Astrocyte of the hippocampus (primary cell): ENCODE measurements around the gene PTPRG.

Experiments used
- DNase-seq: peaks from one replicate; pipeline ENCODE4 v3.0.0; 2011; ENCODE audit warnings: low read depth, low spot score

PTPRG gene

DNA sequence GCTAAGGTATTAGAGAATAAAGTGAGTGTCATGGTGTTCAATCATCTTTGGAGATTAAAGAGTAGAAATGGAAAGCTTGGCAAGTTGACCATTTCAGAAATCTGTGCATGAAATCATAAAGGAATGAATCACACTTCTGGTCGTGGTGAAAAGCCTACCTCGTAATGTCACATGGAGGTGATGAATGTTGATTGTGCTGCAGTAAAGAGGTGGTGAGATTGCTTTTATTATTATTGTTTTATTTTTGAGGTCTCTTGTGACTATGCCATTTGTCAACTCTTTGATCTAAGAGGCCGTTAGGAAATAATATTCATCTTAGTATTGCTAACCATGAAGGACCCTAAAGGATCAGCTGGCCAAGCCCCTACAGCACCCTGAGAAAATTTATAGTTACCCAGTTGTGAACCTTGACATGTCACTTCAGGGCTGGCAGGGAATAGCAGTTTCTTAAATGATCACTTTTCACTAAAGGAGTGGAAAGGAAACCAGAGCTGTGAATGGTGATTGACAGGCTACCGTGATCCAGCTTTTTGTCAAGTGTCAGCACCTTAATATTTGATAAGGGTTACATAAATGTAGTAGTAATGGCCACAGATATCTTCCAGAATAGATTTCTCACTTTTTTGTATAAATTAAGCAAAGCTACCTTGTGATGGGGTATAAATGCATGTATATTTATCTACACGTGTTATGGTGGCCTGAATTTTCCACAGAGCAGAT lies 203.9 kb downstream of the PTPRG start:
- DNase-seq, result no peak

DNA sequence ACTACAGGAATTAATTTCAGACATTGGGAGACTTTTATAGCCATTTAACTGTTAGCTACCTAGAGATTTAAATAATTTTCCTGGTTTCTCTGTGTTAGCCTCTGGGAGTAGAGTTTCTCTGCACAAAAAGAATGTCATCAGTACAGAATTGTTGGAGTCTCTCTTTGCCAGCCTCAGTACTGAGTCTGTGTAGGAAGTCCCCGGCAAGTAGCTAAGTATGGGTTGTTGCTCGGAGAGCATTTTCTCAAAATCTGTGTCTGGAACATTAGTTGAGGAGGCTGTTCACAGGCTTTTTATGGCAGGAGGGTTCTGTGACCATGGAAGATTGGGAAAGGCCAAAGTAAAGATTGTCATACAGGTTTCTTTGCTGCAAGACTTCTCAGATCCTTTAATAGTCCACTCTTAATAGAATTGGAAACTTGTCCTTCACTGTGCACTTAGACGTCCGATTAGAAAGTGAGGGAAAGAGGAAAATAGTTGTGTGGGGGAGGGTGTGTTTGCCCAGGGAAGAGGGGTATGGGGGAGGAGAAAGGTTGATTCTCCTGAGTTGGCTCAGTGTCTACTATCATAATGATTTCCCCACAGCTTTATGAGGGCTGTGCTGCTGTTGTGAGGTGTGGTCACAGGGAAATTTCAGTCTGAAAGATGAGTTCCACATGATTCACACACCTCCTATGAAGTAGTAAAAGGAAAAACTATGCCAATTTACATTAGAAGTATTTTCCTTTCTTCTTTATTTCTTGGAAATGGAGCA lies 207.1 kb downstream of the PTPRG start:
- no peak for DNase-seq

DNA sequence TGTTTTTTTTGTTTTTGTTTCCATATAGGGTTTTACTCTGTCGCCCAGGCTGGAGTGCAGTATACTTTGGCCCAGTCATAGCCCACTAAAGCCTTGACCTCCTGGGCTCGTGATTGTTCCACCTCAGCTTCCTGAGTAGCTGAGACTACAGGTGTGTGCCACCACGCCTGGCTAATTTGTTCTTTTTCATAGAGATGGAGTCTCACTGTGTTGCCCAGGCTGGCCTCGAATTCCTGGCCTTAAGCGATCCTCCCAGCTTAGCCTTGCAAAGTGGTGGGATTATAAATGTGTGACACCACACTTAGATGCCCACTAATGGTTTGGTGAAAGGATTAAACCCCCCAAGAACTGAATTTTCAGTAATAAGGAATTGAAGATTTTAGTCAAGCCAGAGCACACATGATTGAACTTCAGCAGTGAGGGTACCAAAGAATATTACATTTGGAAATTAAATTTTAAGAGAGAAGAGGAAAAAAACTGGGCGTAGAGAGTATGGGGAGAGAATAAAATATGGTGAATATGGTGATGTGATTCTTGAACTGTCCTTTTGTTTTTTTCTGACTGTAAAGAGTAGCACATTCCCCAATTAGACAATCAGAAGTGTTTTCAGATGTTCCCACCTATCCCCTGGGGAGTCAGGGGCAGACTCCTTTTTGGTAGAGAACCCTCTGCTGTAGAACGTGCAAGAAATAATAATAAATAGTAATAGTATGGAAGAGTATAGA lies 208.1 kb downstream of the PTPRG start:
- no peak for DNase-seq

DNA sequence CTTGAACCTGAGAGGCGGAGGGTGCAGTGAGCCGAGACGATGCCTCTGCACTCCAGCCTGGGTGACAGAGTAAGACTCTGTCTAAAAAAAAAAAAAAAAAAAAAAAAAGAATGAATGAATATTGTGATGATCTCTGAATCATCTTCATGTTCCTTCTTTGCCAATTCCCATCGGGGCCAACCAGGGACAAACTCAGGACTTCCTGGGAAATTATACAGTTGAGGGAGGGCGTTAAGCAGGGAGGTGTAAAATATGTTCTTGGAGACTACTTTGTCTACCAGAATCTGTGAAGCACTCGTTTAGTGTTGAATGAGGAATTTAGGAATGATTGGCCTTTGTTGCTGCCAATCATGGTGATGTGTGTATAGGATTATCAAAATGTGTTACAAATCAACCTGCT lies 210.6 kb downstream of the PTPRG start:
- DNase-seq, result no peak

DNA sequence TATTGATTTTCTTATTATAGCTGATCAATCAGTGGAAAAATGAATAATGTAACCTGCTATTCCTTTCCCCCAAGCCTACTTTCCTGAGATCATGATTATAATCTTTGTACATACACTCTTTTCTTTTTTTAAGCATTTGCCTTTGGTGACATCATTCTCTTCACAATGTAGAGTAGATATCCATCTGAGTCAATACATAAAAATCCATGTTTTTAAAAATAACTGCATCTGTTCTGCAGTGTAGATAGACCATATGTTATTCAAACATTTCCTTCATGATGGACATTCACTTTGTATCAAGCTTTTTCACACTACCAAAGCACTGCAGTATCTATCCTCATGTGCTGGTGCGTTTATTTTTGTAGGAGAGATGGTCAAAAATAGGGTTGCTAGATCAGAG lies 211.1 kb downstream of the PTPRG start:
- DNase-seq, result no peak

DNA sequence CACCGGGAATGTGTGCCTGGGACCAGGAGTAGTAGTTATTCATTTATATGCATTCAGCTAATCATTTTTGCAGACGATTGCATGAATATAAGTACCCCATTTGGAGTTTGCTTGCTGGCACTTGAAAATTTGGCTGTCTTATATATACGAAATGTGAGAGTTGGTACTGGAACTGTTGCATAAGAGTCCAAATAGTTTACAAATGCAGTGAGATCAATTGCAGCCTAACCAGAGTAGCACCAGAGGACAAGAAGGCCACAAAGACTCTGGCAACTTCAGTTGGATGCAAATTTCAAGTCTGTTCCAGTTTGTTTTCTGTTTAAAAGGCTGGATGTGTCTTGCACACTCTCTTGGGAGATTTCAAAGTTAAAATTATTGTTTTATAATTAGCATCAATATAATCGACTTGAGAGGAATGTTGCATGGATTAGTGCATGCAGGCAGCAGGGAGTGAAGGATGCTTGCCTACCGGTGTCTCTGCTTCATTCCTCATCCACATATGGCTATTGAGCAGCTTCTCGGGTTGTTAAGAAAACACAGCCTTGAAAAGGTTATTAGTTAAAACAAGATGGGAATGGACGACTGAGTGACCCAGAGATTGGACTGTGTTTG lies 213.0 kb downstream of the PTPRG start:
- no peak for DNase-seq

DNA sequence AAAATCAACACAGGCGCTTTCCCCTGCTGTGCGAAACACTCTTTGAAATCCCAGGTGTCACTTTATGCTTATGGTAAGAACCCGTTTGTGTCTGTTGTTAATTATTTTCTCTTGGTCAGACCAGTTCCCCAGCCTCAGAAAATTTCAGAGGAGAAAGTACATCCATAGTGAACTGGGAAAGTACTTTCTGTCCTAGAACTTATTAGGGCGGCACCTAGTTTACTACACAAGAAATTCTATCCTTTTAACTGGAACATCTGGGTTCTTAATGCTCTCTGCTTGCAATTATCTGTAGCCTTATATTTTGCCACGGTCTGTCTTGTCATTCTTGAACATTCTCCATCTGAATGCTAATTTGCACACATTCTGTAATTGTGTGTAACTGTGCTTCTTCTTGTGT lies 215.0 kb downstream of the PTPRG start:
- DNase-seq, result no peak

DNA sequence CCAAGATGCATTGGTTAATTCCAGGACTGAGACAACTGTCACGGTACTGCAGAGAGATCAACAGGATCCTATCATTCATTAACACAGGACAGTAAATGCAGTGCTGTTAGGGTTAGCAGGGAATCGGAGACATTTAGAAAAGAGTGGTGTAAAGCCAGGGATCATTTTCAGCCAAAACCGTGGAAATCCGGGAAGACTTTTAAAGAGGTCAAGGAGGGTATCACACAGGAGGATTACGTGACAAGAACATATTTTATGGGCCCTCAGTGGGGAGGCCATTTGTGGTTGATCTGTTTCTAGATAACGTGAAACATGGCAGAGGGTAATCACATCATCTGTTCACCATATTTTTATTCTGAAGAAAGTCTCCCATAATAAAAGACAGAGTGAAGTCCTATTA lies 216.1 kb downstream of the PTPRG start:
- DNase-seq, result no peak

DNA sequence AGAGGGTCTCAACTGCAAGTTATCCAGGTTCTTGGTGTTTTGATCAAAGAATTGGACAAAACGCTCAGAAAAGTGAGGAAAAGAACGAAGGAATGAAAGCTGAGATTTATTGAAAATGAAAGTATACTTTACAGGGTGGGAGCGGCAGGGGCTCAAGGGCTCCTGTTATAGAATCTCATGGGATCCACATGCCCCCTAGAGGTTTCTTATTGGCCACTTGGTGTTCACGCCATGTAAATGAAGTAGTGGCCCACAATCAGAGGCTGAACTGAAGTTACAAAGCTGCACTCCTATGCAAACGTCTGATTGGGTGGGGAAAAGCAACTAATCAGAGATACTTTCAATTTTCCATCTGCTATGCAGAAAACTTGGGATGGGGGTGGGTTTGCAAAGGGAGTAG lies 216.7 kb downstream of the PTPRG start:
- DNase-seq, result no peak

DNA sequence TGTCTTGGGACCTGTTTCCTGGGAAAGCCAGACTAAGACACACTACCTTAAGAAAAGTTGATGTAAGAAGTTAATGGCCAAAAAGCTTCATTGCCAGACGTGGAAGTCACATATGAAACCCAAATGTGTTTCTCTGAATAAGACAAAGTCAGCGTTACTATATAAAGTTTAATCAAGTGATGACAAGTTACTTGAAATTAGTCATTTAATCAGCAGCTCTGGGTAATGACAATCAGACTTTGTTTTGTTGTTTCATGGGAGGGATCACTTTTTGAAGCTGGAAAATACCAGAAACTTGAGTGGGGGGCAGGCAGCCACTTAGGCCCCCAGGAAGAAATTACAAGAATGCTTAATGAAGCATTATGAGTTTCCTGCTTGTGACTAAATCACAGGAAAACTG lies 218.6 kb downstream of the PTPRG start:
- no peak for DNase-seq

DNA sequence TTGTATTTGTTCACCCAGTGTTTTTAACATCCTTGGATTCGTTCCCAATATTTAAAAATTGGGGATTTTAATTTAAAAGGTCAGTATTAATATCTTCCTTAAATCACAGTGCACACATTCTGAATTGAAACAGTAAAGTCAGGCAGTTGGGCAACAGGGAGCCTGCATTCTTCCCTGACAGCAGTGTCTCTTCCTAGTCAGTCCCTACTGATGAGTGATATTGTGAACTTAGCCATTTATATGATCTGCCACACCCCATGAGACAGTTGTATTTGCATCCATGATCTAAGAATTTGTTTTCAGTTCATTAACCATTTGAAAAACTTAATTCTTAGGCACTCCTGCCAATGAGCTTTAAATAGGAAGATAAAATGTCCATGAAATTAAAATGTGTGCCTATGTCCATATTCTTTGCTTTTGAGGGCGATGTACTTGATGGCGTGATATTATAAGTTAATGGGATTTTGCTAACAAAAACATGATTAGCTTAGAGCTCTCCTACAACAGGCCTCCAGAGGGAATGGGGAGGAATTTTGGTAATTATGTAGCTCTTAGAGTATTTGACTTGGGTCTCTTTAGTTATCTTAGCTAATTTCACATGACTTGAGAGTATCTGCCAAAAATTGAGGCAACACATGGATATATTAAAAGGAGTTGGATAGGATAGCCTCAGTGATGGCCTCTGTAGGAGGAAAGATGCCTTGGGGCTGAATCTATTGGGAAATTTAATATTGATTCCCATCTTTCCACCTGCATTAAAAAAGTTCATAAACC lies 219.3 kb downstream of the PTPRG start:
- DNase-seq, result no peak

DNA sequence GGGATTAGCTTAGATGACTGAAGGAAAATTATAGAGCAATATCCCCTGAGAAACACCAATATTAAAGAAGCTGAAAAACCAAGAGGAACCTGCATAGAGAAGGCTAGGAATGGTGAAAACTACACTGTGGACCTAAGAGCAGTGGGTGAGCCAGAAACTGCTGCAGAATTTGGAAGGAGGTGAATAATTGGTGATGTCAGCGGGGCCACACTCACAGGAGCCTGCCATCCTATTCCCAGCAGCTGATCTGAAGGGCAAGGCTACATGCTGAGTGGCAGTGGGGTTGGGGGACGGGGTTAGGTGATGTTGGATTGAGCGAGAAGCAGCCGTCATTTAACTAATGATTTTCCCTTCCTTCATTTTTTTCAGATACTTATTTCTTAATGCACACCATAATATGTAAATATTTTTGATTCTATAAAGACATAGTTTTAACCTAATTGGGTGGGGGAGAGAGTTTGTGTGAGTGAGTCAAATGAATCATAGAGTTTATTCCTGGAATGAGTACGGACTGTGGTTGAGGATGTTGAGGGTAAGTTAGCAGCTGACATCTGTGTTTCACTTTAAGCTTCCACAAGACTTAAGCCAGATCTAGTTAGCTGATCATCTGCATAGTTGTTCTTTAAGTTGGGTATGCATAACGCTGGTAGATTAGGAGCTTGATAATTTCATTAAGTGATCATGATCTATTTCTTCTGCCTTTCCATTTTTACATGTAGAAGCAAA lies 222.8 kb downstream of the PTPRG start:
- DNase-seq, result peak; percentile 58

DNA sequence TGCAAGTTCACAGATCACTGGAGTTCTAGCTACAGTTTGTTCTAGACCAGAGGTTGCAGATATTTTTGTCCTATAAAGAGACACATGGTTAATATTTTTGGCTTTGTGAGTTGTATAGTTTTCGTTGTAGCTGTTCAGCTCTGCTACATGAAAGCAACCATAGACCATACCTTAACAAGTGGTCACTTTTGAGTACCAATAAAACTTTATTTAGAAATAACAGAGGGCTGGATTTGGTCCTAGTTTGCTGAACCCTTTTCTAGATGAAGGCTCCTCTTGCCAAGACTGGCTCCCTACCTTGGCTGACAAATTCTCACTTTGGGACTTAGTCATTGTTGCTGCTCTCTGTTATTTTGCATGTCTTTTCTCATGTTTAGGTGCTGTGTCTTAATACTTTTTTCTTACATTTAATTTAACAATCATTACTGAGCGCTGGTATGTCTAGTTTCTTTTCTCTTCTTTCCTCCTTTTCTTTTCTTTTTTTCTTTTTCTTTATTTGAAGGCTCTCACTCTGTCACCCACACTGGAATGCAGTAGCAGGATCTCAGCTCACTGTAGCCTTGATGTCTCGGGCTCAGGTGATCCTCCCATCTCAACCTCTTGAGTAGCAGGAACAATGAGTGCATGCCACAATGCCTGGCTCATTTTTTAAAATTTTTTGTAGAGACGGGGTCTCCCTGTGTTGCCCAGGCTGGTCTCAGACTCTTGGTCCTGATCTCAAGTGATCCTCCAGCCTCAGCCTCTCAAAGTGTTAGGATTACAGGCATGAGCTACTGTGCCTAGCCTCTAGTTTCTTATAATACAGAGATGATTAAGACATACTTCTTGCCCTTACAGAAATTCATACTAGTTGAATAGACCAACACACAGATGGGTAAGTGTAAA lies 227.5 kb downstream of the PTPRG start:
- DNase-seq, result no peak

DNA sequence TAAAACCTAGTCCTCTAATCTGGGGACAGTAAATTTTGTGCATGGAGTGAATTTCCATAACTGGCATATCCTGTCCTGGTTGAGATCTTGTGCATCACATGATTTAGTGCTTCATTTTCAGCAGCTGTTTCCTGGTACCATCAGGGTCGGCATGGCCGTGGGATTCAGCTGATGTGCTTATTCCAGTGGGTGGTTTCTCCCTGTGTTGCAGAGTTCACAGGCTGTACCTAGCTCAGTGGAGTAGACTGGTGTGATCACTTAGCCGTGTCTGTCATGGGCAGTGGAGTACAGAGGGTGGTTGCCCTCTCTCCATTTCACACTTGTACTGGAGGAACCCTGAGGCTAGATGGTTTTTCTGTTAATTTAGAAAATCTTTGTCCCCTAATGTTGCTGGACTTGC lies 228.5 kb downstream of the PTPRG start:
- no peak for DNase-seq

DNA sequence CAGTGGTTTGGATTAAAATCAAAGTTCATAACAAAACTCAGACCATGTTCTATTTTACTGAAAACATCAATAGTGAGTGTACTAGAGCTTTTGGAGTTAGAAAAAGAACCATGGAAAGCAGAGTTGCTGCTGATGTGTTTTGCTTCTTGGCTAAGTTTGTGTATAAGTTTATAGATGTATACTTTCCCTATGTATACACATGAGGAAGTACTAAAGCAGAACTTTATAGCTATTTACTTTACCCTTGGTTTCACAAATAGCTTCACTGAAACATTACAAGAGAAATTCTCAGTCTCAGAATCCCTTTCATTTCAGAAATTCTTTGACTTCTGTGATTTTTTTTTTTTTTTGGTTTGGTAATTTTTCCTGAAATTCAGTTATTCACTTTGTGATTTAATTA lies 229.0 kb downstream of the PTPRG start:
- DNase-seq, result no peak

DNA sequence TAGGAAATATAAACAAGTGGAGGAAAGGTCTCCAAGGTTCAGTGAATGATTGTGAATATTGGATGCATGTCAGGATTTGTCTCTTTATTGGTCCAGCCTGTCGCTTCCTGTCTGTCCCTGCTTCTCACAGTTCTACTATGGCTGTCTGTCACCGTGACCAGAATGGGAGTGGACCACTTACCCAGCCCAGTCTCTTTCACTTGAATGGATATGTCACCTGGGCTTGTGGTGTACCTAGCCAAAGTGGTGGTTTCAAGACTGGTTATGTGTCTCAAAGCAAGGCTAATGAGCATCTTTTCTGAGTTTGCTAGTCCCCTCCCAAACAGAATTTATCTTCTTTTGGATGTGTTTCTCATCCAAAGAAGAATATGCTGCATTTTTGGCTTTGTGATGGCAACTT lies 231.7 kb downstream of the PTPRG start:
- no peak for DNase-seq

DNA sequence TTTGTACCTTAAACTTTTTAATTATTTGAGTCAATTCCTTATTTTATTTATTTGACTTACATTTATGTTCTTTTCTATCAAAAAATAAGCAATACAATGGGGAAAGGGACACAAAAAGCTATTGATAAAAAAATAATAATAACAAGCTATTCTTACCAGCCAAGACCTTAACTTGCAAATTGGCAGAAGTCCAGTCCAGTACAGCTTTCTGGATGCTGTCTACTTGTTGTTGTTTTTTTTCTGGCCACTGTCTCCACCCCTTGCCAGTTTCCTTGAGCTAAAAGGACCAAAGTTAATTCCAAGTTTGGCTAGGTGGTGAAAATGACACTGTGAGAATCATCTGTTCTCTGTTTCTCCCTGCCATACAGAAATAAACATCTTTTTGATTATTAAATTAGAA lies 232.2 kb downstream of the PTPRG start:
- DNase-seq, result no peak

DNA sequence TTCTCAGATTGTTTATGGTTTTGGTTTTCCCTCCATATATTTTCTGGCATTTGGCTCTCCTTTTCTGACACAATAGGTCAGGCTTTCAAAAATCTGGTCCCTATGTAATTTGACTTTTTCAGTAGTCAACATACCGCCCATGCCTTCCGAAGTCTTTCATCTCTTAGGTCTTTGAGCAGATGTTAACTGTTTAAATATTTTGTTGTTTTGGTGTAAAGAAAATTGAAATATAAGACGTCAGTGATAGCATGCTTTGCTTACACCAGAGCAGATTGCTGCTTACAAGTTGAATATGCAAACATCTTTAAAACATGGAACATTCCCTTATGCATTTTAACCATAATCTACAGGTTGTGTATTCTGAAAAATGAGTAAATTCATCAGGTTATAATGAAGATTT lies 233.0 kb downstream of the PTPRG start:
- no peak for DNase-seq

DNA sequence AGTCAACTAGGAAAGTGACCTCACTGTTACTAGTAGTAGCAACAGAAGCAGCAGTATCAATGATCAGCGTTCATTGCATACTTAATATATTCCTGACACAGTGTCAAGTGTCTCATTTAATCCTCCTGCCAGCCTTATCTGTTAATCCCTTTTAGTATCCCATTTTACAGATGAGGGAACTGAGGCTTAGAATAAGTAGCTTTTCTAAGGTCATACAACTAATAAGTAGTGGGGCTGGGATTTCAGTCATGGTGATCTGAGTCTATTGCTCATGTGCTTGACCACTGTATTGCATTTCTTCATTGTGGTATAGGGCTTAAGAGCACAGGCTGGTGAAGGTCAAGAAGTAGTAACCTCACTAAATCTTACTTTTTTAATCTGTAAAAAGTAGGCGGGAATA lies 233.6 kb downstream of the PTPRG start:
- DNase-seq, result no peak
